IMR-90 (cell line): ENCODE results near the gene ADGRD2. TPM values are rescaled to one million over a fixed set of nuclear protein-coding genes. Genes with fewer than 3 reads are reported as not detected.

Experiments used
- ATAC-seq: fragments of 200-7000 bp; cut with Tn5 transposase; 2 replicates; pipeline ENCODE4 v1.9.1; 2020; ENCODE audit warnings: low read depth, mild to moderate bottlenecking, moderate library complexity
- BruUV-seq: library from RNA; stranded (reverse); fragments of 400-500 nt; replicated peaks from 2 replicates; lab custom pipeline; 2021; lab: Mats Ljungman, UMichigan
- CTCF ChIA-PET: fragments of 300-600 bp; formaldehyde crosslinking; extraction: SDS; loops from one replicate; lab custom pipeline; 2021; ENCODE audit warnings: antibody characterized with exemption; lab: Yijun Ruan, JAX
- POLR2A ChIA-PET: fragments of 300-600 bp; sonication (Branson Sonifier 250); formaldehyde crosslinking; loops from one replicate; lab custom pipeline; 2022; ENCODE audit warnings: antibody characterized with exemption; ENCODE audit not compliant: unreplicated experiment; lab: Charles Lee
- DNase-seq: peaks from one replicate; pipeline ENCODE4 v3.0.0; 2013
- H2AFZ ChIP-seq: replicated peaks from 2 replicates; pipeline ENCODE3; 2013; ENCODE audit warnings: low read length, mild to moderate bottlenecking; ENCODE audit not compliant: poor library complexity
- H2AK5ac ChIP-seq: 2 replicates; pipeline ENCODE4 v1.6.1; 2013; ENCODE audit warnings: low read depth, low read length, inconsistent platforms
- H2AK9ac ChIP-seq: replicated peaks from 2 replicates; pipeline ENCODE3; 2013; ENCODE audit warnings: mild to moderate bottlenecking, low read depth, low read length, moderate library complexity; ENCODE audit not compliant: poor library complexity
- H2BK120ac ChIP-seq: 2 replicates; pipeline ENCODE4 v1.6.1; 2013; ENCODE audit warnings: low read depth, low read length, inconsistent platforms
- H2BK15ac ChIP-seq: 3 replicates; pipeline ENCODE4 v1.6.1; 2013; ENCODE audit warnings: low read depth, low read length, inconsistent platforms
- H2BK20ac ChIP-seq: 2 replicates; pipeline ENCODE4 v1.6.1; 2013; ENCODE audit warnings: low read depth, mild to moderate bottlenecking, inconsistent platforms, low read length, moderate library complexity
- H2BK5ac ChIP-seq: 2 replicates; pipeline ENCODE4 v1.6.1; 2013; ENCODE audit warnings: mild to moderate bottlenecking, low read depth, low read length, inconsistent platforms; ENCODE audit not compliant: poor library complexity, severe bottlenecking
- H3K14ac ChIP-seq: replicated peaks from 2 replicates; pipeline ENCODE4 v1.6.1; 2013; ENCODE audit warnings: low read depth, low read length, inconsistent platforms
- H3K18ac ChIP-seq: 2 replicates; pipeline ENCODE4 v1.6.1; 2013; ENCODE audit warnings: low read depth, low read length, control low read depth
- H3K23ac ChIP-seq: 2 replicates; pipeline ENCODE4 v1.6.1; 2013; ENCODE audit warnings: low read depth, low read length, inconsistent platforms
- H3K27ac ChIP-seq: 2 replicates; pipeline ENCODE4 v1.5.1; 2013; ENCODE audit warnings: mild to moderate bottlenecking, control low read depth, low read length; ENCODE audit not compliant: insufficient read depth
- H3K27me3 ChIP-seq: 2 replicates; pipeline ENCODE4 v1.6.1; 2013; ENCODE audit warnings: low read length; ENCODE audit not compliant: control insufficient read depth, insufficient read depth
- H3K36me3 ChIP-seq: 2 replicates; pipeline ENCODE4 v1.6.1; 2013; ENCODE audit warnings: low read length, mixed read lengths; ENCODE audit not compliant: control insufficient read depth, insufficient read depth
- H3K4ac ChIP-seq: 2 replicates; pipeline ENCODE4 v1.6.1; 2013; ENCODE audit warnings: low read depth, low read length, inconsistent platforms
- H3K4me1 ChIP-seq: 2 replicates; pipeline ENCODE4 v1.6.1; 2013; ENCODE audit warnings: low read length, mixed read lengths; ENCODE audit not compliant: control insufficient read depth, insufficient read depth
- H3K4me2 ChIP-seq: 2 replicates; pipeline ENCODE4 v1.6.1; 2013; ENCODE audit warnings: low read depth, mild to moderate bottlenecking, control low read depth, low read length, moderate library complexity
- H3K4me3 ChIP-seq: 2 replicates; pipeline ENCODE4 v1.5.1; 2013; ENCODE audit warnings: low read depth, mild to moderate bottlenecking, control low read depth, low read length, moderate library complexity; ENCODE audit not compliant: insufficient read depth
- H3K56ac ChIP-seq: 2 replicates; pipeline ENCODE4 v1.6.1; 2013; ENCODE audit warnings: low read length, inconsistent platforms; ENCODE audit not compliant: insufficient read depth; ENCODE audit errors: extremely low read depth
- H3K79me1 ChIP-seq, 2 experiments: 2 replicates each; pipeline ENCODE4 v1.6.1; 2013; ENCODE audit warnings: low read length in 2 of 2, inconsistent platforms in 1 of 2, low read depth in 1 of 2
- H3K9ac ChIP-seq: 2 replicates; pipeline ENCODE4 v1.6.1; 2013; ENCODE audit warnings: low read depth, low read length, control low read depth
- H3K9me1 ChIP-seq: 2 replicates; pipeline ENCODE4 v1.6.1; 2013; ENCODE audit warnings: low read length, inconsistent platforms; ENCODE audit not compliant: insufficient read depth
- H3K9me3 ChIP-seq: 2 replicates; pipeline ENCODE4 v1.6.1; 2013; ENCODE audit warnings: low read length; ENCODE audit not compliant: control insufficient read depth, insufficient read depth
- H4K20me1 ChIP-seq: 2 replicates; pipeline ENCODE4 v1.6.1; 2013; ENCODE audit warnings: low read length, inconsistent platforms; ENCODE audit not compliant: insufficient read depth
- H4K5ac ChIP-seq: 2 replicates; pipeline ENCODE4 v1.6.1; 2013; ENCODE audit warnings: mild to moderate bottlenecking, low read depth, low read length, control low read depth
- H4K8ac ChIP-seq, 2 experiments: 2 replicates each; pipeline ENCODE4 v1.6.1; 2013; ENCODE audit warnings: low read depth in 2 of 2, low read length in 2 of 2, control low read depth in 1 of 2, inconsistent platforms in 1 of 2
- H4K91ac ChIP-seq: 2 replicates; pipeline ENCODE4 v1.6.1; 2013; ENCODE audit warnings: low read depth, low read length, inconsistent platforms; ENCODE audit not compliant: insufficient read depth
- CHD1 ChIP-seq: IDR thresholded peaks from 2 replicates; pipeline ENCODE4 v1.6.1; 2012; ENCODE audit warnings: low read depth, low read length, improper control_type of control experiment
- MAFK ChIP-seq: IDR thresholded peaks from 2 replicates; pipeline ENCODE4 v1.6.1; 2012; ENCODE audit warnings: low read depth, low read length, improper control_type of control experiment
- MAZ ChIP-seq: IDR thresholded peaks from 2 replicates; pipeline ENCODE4 v1.6.1; 2012; ENCODE audit warnings: low read depth, mild to moderate bottlenecking, low read length, improper control_type of control experiment, moderate library complexity, borderline replicate concordance
- MXI1 ChIP-seq: IDR thresholded peaks from 2 replicates; pipeline ENCODE4 v1.6.1; 2012; ENCODE audit warnings: low read depth, mild to moderate bottlenecking, low read length, moderate library complexity, borderline replicate concordance
- WGBS, 2 experiments: methylation state at CpG; one replicate each; pipeline versions ENCODE4 v1.1.5 to v1.1.7; 2013; ENCODE audit warnings: missing lambda C conversion rate in 2 of 2; ENCODE audit not compliant: insufficient read length in 1 of 2; ENCODE audit errors: extremely low coverage in 2 of 2; 5-methylcytosine and 5-hydroxymethylcytosine counted together
- dilution Hi-C: fragments of 300-500 bp; cut with HindIII; formaldehyde crosslinking; loops from one replicate; pipeline ENCODE4 v1.14.3; 2018; ENCODE audit warnings: low sequenced_read_pairs; ENCODE audit not compliant: unreplicated experiment
- in situ Hi-C: fragments of 300-500 bp; cut with MboI; formaldehyde crosslinking; loops from 3 replicates; pipeline ENCODE4 v1.14.3; 2019; ENCODE audit warnings: low sequenced_read_pairs, inconsistent platforms, mixed read lengths
- intact Hi-C: fragments of 100-400 bp; cut with micrococcal nuclease; formaldehyde crosslinking; loops from 2 replicates; pipeline ENCODE4 v1.10.0; 2022
- polyA plus RNA-seq, 3 experiments: library from polyadenylated mRNA; depleted of rRNA; stranded (reverse); fragments of >200 nt; gene quantifications; 2 replicates each; pipeline ENCODE4 v1.2.3, GENCODE V29; 2012; ENCODE audit warnings: low replicate concordance in 1 of 3
- total RNA-seq: library from RNA; depleted of rRNA; stranded (reverse); fragments of >200 nt; gene quantifications from 2 replicates; pipeline ENCODE4 v1.2.3, GENCODE V29; 2012
- TF ChIP-seq, protein P1 (sequence below): fragments of 150-350 bp; IDR thresholded peaks from 2 replicates; pipeline ENCODE4 v1.6.1; 2016; ENCODE audit warnings: low read depth, mild to moderate bottlenecking, low read length, moderate library complexity, borderline replicate concordance
- TF ChIP-seq, protein P2 (sequence below): fragments of 150-350 bp; IDR thresholded peaks from 2 replicates; pipeline ENCODE4 v1.6.1; 2017; ENCODE audit warnings: mild to moderate bottlenecking, antibody characterized with exemption, low read length, low read depth

The ADGRD2 gene
- total and polyA plus RNA-seq, 2 of the 4 experiments (the other 2 are of a cell fraction) = not detected

DNA sequence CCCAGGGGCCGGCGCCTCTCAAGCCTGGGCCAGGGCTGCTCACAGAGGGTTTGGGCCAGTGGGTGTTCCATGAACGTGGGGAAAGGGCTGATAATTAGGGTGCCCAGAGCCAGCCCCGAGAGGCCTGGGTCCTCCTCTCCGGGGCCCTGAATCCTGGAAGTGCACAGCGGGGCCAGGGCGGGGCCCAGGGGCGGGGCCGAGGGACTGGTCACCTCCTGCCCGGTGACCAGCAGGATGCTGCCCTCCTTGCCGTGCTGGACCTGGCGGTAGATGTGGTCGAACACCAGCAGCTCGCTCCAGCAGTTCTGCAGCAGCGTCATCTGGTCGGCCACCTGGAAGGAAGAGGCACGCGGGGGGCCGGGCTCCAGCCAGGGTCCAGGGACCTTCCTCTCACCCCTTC is 42.6 kb downstream of the ADGRD2 start:
- Histone ChIP-seq H3K9me3 (no peaks in the 10 kb centered on the region), H2BK120ac (no peak overlapping the region), H3K18ac (no peak overlapping the region), H3K79me1 (no peaks in the 10 kb centered on the region), H3K56ac (no peak overlapping the region), H3K4ac (no peak overlapping the region), H3K36me3 (no peaks in the 10 kb centered on the region), H3K9me1 (no peaks in the 10 kb centered on the region), H4K20me1 (no peaks in the 10 kb centered on the region), H3K27ac (no peak overlapping the region), H2AFZ (no peak overlapping the region), H4K91ac (no peak overlapping the region), H3K23ac (no peak overlapping the region), H3K9ac (no peak overlapping the region), H3K4me3 (no peak overlapping the region), H4K5ac (no peak overlapping the region), H2BK15ac (no peak overlapping the region), H3K4me2 (no peak overlapping the region), H4K8ac (no peak overlapping the region), H2AK9ac (no peak overlapping the region), H3K27me3 (peaks cover 80% of the 10 kb centered on the region), H3K4me1 (no peaks in the 10 kb centered on the region), H2AK5ac (no peak overlapping the region), H3K14ac (no peak overlapping the region), H2BK5ac (no peak overlapping the region), H2BK20ac (no peak overlapping the region)
- no TSS peak for BruUV-seq
- DNase-seq = no peak
- no peak for ATAC-seq
- no CpG with 5 or more reads among the region's 19 CpGs for WGBS, 2 experiments
- POLR2A ChIA-PET = no interaction called here
- in situ Hi-C loops = no loop called here
- dilution Hi-C loops = no loop called here
- CTCF ChIA-PET = no interaction called here
- intact Hi-C loops = no loop called here
- TF ChIP-seq MXI1 (no peak), MAZ (no peak), CHD1 (no peak), MAFK (no peak)
- TF ChIP-seq, protein P1, sequence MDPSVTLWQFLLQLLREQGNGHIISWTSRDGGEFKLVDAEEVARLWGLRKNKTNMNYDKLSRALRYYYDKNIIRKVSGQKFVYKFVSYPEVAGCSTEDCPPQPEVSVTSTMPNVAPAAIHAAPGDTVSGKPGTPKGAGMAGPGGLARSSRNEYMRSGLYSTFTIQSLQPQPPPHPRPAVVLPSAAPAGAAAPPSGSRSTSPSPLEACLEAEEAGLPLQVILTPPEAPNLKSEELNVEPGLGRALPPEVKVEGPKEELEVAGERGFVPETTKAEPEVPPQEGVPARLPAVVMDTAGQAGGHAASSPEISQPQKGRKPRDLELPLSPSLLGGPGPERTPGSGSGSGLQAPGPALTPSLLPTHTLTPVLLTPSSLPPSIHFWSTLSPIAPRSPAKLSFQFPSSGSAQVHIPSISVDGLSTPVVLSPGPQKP = no peak
- TF ChIP-seq, protein P2, sequence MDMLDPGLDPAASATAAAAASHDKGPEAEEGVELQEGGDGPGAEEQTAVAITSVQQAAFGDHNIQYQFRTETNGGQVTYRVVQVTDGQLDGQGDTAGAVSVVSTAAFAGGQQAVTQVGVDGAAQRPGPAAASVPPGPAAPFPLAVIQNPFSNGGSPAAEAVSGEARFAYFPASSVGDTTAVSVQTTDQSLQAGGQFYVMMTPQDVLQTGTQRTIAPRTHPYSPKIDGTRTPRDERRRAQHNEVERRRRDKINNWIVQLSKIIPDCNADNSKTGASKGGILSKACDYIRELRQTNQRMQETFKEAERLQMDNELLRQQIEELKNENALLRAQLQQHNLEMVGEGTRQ = no peak
